GM12801 (cell line): ENCODE results near the gene C14orf119.

Experiments used
- TF ChIP-seq, protein P1 (sequence below): IDR thresholded peaks from one replicate; pipeline ENCODE4 v1.5.1; 2011; ENCODE audit warnings: control low read depth; ENCODE audit not compliant: insufficient read length; ENCODE audit errors: extremely low read depth

The C14orf119 gene

GRCh38 chr14:23095196-23096108 lies at the start of gene C14orf119:
Gene C14orf119 (plus strand): TSS chr14:23095505. CDS start chr14:23097659, 2,154 bp downstream.
- TF ChIP-seq, protein P1, sequence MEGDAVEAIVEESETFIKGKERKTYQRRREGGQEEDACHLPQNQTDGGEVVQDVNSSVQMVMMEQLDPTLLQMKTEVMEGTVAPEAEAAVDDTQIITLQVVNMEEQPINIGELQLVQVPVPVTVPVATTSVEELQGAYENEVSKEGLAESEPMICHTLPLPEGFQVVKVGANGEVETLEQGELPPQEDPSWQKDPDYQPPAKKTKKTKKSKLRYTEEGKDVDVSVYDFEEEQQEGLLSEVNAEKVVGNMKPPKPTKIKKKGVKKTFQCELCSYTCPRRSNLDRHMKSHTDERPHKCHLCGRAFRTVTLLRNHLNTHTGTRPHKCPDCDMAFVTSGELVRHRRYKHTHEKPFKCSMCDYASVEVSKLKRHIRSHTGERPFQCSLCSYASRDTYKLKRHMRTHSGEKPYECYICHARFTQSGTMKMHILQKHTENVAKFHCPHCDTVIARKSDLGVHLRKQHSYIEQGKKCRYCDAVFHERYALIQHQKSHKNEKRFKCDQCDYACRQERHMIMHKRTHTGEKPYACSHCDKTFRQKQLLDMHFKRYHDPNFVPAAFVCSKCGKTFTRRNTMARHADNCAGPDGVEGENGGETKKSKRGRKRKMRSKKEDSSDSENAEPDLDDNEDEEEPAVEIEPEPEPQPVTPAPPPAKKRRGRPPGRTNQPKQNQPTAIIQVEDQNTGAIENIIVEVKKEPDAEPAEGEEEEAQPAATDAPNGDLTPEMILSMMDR = no peak

- TF ChIP-seq, protein P1 = no peak
These were observed 48.2 kb upstream of the C14orf119 start for GRCh38 chr14:23047034-23047634.

DNA sequence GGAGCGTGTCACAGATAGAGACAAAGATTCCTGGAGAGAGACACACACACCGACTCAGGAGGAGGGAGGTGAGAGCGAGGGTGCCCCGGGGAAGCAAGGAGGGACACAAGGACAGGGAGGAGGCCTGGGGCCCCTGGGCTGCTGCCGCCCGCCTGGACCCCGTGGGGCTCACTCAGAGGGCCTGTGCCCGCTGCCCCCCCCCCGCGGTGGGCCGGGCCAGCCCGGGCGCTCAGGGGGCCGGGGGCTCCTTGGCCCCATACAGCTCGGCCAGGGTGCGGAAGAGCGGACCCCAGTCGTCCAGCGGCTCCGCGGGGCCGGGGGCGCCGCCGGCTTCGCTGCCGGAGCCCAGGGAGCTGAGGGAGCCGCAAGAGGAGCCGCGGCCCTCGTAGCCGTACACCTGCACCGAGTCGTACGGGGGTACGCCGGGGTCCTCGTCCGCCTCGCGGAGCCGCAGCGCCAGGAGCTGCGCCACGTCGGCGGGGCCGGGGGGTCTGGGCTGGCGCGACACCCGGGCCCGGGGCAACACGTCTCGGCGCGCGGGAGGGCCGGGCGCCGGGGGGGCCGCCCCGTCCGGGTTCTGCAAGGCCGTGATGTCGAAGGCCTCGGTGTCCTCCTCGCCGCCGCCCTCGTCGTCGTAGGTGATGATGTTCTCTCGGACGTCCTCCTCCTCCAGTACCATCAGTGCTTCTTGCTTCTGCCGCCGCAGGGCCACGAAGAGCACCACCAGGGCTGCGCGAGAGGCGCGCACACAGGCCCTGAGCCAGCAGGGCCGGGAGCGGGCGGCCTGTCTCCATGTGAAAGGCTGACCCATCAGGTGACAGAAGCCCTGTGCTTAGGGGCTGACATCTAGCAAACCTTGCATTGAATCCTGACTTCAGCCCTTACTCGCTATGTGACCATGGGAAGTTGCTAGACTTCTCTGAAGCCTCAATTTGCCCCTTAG lies 47.3 kb upstream of the C14orf119 start:
- TF ChIP-seq, protein P1 = no peak

GRCh38 chr14:23049011-23049410 lies 46.3 kb upstream of the C14orf119 start:
- TF ChIP-seq, protein P1 = no peak

DNA sequence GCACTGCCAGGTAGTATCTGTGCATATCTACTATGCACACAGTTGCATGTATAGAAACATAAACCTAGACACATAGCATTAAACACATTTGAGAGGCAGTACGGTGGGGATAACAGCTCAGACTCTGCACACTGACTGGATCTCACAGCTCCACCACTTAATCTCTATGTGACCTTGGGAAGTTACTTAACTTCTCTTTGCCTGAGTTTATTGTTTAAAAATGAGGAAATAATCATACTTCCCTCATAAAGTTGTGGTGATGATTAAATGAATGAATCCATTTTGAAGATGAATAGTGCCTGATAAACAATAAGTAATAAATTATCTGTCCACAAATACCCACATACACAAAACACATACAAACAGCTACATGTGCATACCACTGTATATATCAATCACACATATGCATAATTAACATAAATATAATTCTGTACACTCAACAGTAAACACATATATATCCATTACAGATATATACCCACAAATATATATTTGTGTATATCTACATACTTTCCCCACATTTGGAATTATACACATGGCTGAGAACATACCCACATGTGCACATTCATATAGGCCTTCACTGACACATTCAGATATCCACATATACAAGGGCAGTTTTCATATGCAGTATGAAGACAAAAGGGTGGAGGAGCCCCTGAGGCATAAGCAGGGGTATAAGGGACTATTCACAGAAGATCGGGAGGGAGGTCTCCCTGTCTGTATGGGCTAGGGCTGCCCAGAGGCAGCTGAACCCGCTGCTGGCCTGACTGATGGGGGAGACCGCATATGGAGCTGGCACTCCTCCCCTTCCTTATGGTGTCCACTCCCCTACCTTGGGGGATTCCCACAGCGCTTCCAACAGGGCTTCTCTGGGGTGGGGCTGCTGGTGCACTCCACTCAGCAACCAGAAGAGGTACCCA lies 43.9 kb upstream of the C14orf119 start:
- TF ChIP-seq, protein P1 = no peak

- TF ChIP-seq, protein P1 = no peak
These were observed 43.1 kb upstream of the C14orf119 start for GRCh38 chr14:23052182-23052623.
